NCI-H146 treated with DMSO at 0.1 percent for 48 hours (cell line): Measurements from ENCODE around the gene IST1.
"Not testable (repeated sequence)": the region's sequence is repeated elsewhere in the genome, so short reads cannot be mapped to it uniquely, and the experiment has no call there.

Source experiments
- DNase-seq: peaks from one replicate; lab custom pipeline; 2025; ENCODE audit not compliant: unreplicated experiment; lab: John Stamatoyannopoulos, UW

Gene IST1

GRCh38 chr16:71880176-71880575 lies 15.2 kb upstream of the IST1 start:
- DNase-seq: no peak

- peak; percentile 28 for DNase-seq
Observed at GRCh38 chr16:71882505-71883167, 12.7 kb upstream of the IST1 start.

GRCh38 chr16:71883168-71883848 lies 12.0 kb upstream of the IST1 start:
- DNase-seq: peak; percentile 15

GRCh38 chr16:71883849-71884638 lies 11.3 kb upstream of the IST1 start, which contains the start of gene ZNF821:
Gene ZNF821, minus strand, starts transcription at chr16:71884182. Its CDS starts 4,236 bp downstream, at chr16:71879946.
- DNase-seq: peak; percentile 28

GRCh38 chr16:71885261-71885650 lies 10.1 kb upstream of the IST1 start:
- no peak for DNase-seq

- no peak for DNase-seq
Observed at GRCh38 chr16:71889147-71889546, 6.2 kb upstream of the IST1 start.

- no peak for DNase-seq
Observed at GRCh38 chr16:71893888-71894228, 1.5 kb upstream of the IST1 start.

- DNase-seq: peak; percentile 41
Observed at GRCh38 chr16:71894229-71894920, 956 bp upstream of the IST1 start.

GRCh38 chr16:71895679-71896365 lies 491 bp downstream of the IST1 start:
- peak; percentile 3 for DNase-seq

- no peak for DNase-seq
Observed at GRCh38 chr16:71896764-71897368, 1.5 kb downstream of the IST1 start.

GRCh38 chr16:71899171-71899570 lies 3.8 kb downstream of the IST1 start:
- DNase-seq: no peak

- DNase-seq: no peak
Observed at GRCh38 chr16:71902656-71903365, 7.5 kb downstream of the IST1 start.

GRCh38 chr16:71903608-71904007 lies 8.3 kb downstream of the IST1 start:
- no peak for DNase-seq

GRCh38 chr16:71904239-71904638 lies 8.9 kb downstream of the IST1 start:
- no peak for DNase-seq

- not testable (repeated sequence) for DNase-seq
Observed at GRCh38 chr16:71905765-71906164, 10.4 kb downstream of the IST1 start.

GRCh38 chr16:71911121-71911520 lies 15.8 kb downstream of the IST1 start:
- no peak for DNase-seq

- DNase-seq: no peak
Observed at GRCh38 chr16:71912534-71913275, 17.4 kb downstream of the IST1 start.

GRCh38 chr16:71914802-71915201 lies 19.5 kb downstream of the IST1 start:
- no peak for DNase-seq

GRCh38 chr16:71915350-71915749 lies 20.0 kb downstream of the IST1 start:
- DNase-seq: no peak
